ENCODE results near the gene LCN15. TPM values are rescaled to one million over a fixed set of nuclear protein-coding genes. Genes with fewer than 3 reads are reported as not detected.
"Not testable (repeated sequence)": the region's sequence is repeated elsewhere in the genome, so short reads cannot be mapped to it uniquely, and the experiment has no call there.

LCN15 gene
- total RNA-seq, 1 experiment from 2014 or later, result not detected

GRCh38 chr9:136756134-136756438 lies 8.2 kb downstream of the LCN15 start:
- Histone ChIP-seq H2BK5ac (ENCODE audit: insufficient read length, low read length) (no peak overlapping the region), H3K9me3 (ENCODE audit: control insufficient read depth, low read depth, low read length) (no peaks in the 10 kb centered on the region), H3K27ac (ENCODE audit: insufficient read length, low read depth, low read length) (no peak overlapping the region), H3K4ac (ENCODE audit: low read depth, low read length) (no peak overlapping the region), H2BK120ac (ENCODE audit: low read depth, low read length, poor library complexity, severe bottlenecking) (no peak overlapping the region), H3K9ac (ENCODE audit: extremely low read depth, insufficient read length, low read length) (no peak overlapping the region), H3K4me1 (ENCODE audit: insufficient read depth, low read length) (no peaks in the 10 kb centered on the region), H3K79me1 (ENCODE audit: insufficient read depth, low read depth, low read length, poor library complexity, severe bottlenecking) (no peaks in the 10 kb centered on the region), H3K56ac (ENCODE audit: insufficient read length, low read depth, low read length) (no peak overlapping the region), H3K14ac (ENCODE audit: insufficient read depth, low read length) (no peak overlapping the region), H3K18ac (ENCODE audit: insufficient read length, low read depth, low read length) (no peak overlapping the region), H3K23me2 (ENCODE audit: insufficient read length, low read depth, low read length, poor library complexity, severe bottlenecking) (no peaks in the 10 kb centered on the region), H2AFZ (ENCODE audit: low read length) (no peak overlapping the region), H3K4me2 (ENCODE audit: insufficient read depth, insufficient read length, low read length) (no peak overlapping the region), H3K27me3 (ENCODE audit: insufficient read depth, low read length) (no peaks in the 10 kb centered on the region), H3K23ac (ENCODE audit: insufficient read length, low read depth, low read length) (no peak overlapping the region), H2BK15ac (ENCODE audit: low read depth, low read length) (no peak overlapping the region), H2BK20ac (ENCODE audit: low read depth, low read length, poor library complexity, severe bottlenecking) (no peak overlapping the region), H4K91ac (ENCODE audit: insufficient read length, low read depth, low read length) (no peak overlapping the region), H4K8ac (replicated peaks; ENCODE audit: insufficient read length, low read depth, low read length) (no peak overlapping the region), H2AK5ac (ENCODE audit: insufficient read length, low read length) (no peak overlapping the region), H4K20me1 (ENCODE audit: control insufficient read depth, insufficient read depth, insufficient read length) (no peaks in the 10 kb centered on the region), H3K79me2 (ENCODE audit: insufficient read depth, low read length) (no peaks in the 10 kb centered on the region), H3T11ph (ENCODE audit: low read length) (no peak overlapping the region), H2BK12ac (ENCODE audit: insufficient read length, low read depth, low read length) (no peak overlapping the region), H4K5ac (ENCODE audit: insufficient read length, low read depth, low read length) (no peak overlapping the region)
- TF ChIP-seq, protein P1, sequence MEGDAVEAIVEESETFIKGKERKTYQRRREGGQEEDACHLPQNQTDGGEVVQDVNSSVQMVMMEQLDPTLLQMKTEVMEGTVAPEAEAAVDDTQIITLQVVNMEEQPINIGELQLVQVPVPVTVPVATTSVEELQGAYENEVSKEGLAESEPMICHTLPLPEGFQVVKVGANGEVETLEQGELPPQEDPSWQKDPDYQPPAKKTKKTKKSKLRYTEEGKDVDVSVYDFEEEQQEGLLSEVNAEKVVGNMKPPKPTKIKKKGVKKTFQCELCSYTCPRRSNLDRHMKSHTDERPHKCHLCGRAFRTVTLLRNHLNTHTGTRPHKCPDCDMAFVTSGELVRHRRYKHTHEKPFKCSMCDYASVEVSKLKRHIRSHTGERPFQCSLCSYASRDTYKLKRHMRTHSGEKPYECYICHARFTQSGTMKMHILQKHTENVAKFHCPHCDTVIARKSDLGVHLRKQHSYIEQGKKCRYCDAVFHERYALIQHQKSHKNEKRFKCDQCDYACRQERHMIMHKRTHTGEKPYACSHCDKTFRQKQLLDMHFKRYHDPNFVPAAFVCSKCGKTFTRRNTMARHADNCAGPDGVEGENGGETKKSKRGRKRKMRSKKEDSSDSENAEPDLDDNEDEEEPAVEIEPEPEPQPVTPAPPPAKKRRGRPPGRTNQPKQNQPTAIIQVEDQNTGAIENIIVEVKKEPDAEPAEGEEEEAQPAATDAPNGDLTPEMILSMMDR (conservative IDR thresholded peaks at IDR 0.05), result no peak
- Mint-ChIP-seq H3K36me3 (ENCODE audit: insufficient read depth in 1 of 3, low read depth in 3 of 3) (peaks cover 2 to 15% (median 2%) of the 10 kb centered on the region in 3 experiments; a peak in 6 of 7 replicates), H3K4me1 (peaks cover 8 to 12% of the 10 kb centered on the region in 2 experiments; a peak in 3 of 4 replicates), H3K27me3 (ENCODE audit: low read depth) (peaks cover 15% of the 10 kb centered on the region), H3K27ac (no peak overlapping the region), H3K4me3 (no peak overlapping the region), H3K9me3 (peaks cover 20 to 22% of the 10 kb centered on the region in 2 experiments)
- no peak for DNase-seq
- WGBS (ENCODE audit: extremely low coverage, insufficient read length, low lambda C conversion rate), result no CpG with 5 or more reads among the region's 4 CpGs

- H3K4me3 Mint-ChIP-seq; H3K4me1 Mint-ChIP-seq; H3K4me1 ChIP-seq (ENCODE audit: insufficient read depth, low read length); H3K4me2 ChIP-seq (ENCODE audit: insufficient read depth, insufficient read length, low read length); H2BK120ac ChIP-seq (ENCODE audit: low read depth, low read length, poor library complexity, severe bottlenecking); H3K79me2 ChIP-seq (ENCODE audit: insufficient read depth, low read length); H3K23ac ChIP-seq (ENCODE audit: insufficient read length, low read depth, low read length); H3K56ac ChIP-seq (ENCODE audit: insufficient read length, low read depth, low read length); H3K9ac ChIP-seq (ENCODE audit: extremely low read depth, insufficient read length, low read length); H3K4ac ChIP-seq (ENCODE audit: low read depth, low read length); H3K27ac Mint-ChIP-seq; H2BK12ac ChIP-seq (ENCODE audit: insufficient read length, low read depth, low read length); H3K9me3 ChIP-seq (ENCODE audit: control insufficient read depth, low read depth, low read length); H4K20me1 ChIP-seq (ENCODE audit: control insufficient read depth, insufficient read depth, insufficient read length); H3K18ac ChIP-seq (ENCODE audit: insufficient read length, low read depth, low read length); H2BK5ac ChIP-seq (ENCODE audit: insufficient read length, low read length); H3K23me2 ChIP-seq (ENCODE audit: insufficient read length, low read depth, low read length, poor library complexity, severe bottlenecking); H2AFZ ChIP-seq (ENCODE audit: low read length); H4K91ac ChIP-seq (ENCODE audit: insufficient read length, low read depth, low read length); DNase-seq; H3K27me3 ChIP-seq (ENCODE audit: insufficient read depth, low read length); H3T11ph ChIP-seq (ENCODE audit: low read length); H2BK15ac ChIP-seq (ENCODE audit: low read depth, low read length); H2AK5ac ChIP-seq (ENCODE audit: insufficient read length, low read length); H2BK20ac ChIP-seq (ENCODE audit: low read depth, low read length, poor library complexity, severe bottlenecking); H3K14ac ChIP-seq (ENCODE audit: insufficient read depth, low read length); H3K27ac ChIP-seq (ENCODE audit: insufficient read length, low read depth, low read length); H4K8ac ChIP-seq (replicated peaks; ENCODE audit: insufficient read length, low read depth, low read length); H3K79me1 ChIP-seq (ENCODE audit: insufficient read depth, low read depth, low read length, poor library complexity, severe bottlenecking); H4K5ac ChIP-seq (ENCODE audit: insufficient read length, low read depth, low read length): not testable (repeated sequence)
- WGBS (ENCODE audit: extremely low coverage, insufficient read length, low lambda C conversion rate), result no CpG with 5 or more reads among the region's 22 CpGs
- peaks cover 2 to 15% (median 2%) of the 10 kb centered on the region in 3 experiments; a peak in 6 of 7 replicates for H3K36me3 Mint-ChIP-seq (ENCODE audit: insufficient read depth in 1 of 3, low read depth in 3 of 3)
- H3K9me3 Mint-ChIP-seq, result peaks cover 20 to 22% of the 10 kb centered on the region in 2 experiments
- peaks cover 17% of the 10 kb centered on the region for H3K27me3 Mint-ChIP-seq (ENCODE audit: low read depth)
Observed at GRCh38 chr9:136755302-136756133, 8.8 kb downstream of the LCN15 start.
